Heart left ventricle (tissue), 16 donors: ENCODE results near the gene GUSB. TPM values are rescaled to one million over a fixed set of nuclear protein-coding genes. Genes with fewer than 3 reads are reported as not detected.

Experiments used
- ATAC-seq, 4 donors: fragments of 200-7000 bp; cut with Tn5 transposase; one replicate each; pipeline ENCODE4 v1.9.1; 2020 to 2022; ENCODE audit warnings: moderate library complexity in 4 of 4, mild to moderate bottlenecking in 3 of 4, moderate number of reproducible peaks in 1 of 4
- DNase-seq, 5 donors: peaks; one replicate each; pipeline ENCODE4 v3.0.0-alpha.2; 2020
- H3K27ac ChIP-seq, 12 donors: fragments of 200-600 bp; sonication (generic) in 4 of 12; one replicate each; pipeline versions ENCODE4 v1.5.0 to v1.8.0; 2016 to 2022; ENCODE audit warnings: mild to moderate bottlenecking in 2 of 12
- H3K27me3 ChIP-seq, 9 donors: fragments of 200-600 bp; sonication (generic) in 2 of 9; one replicate each; pipeline versions ENCODE4 v1.5.1 to v1.8.0; 2016 to 2022; ENCODE audit warnings: mild to moderate bottlenecking in 3 of 9
- H3K36me3 ChIP-seq, 9 donors: fragments of 200-600 bp; sonication (generic) in 2 of 9; one replicate each; pipeline versions ENCODE4 v1.5.0 to v1.8.0; 2018 to 2022; ENCODE audit warnings: mild to moderate bottlenecking in 2 of 9
- H3K4me1 ChIP-seq, 12 donors: fragments of 200-600 bp; sonication (generic) in 4 of 12; one replicate each; pipeline versions ENCODE4 v1.5.0 to v1.8.0; 2016 to 2022; ENCODE audit warnings: mild to moderate bottlenecking in 3 of 12
- H3K4me3 ChIP-seq, 12 donors: fragments of 200-600 bp; sonication (generic) in 4 of 12; one replicate each; pipeline versions ENCODE4 v1.5.0 to v1.8.0; 2017 to 2022; ENCODE audit warnings: mild to moderate bottlenecking in 9 of 12, moderate library complexity in 4 of 12
- H3K9me3 ChIP-seq, 12 donors: fragments of 200-600 bp; sonication (generic) in 4 of 12; one replicate each; pipeline versions ENCODE4 v1.5.0 to v1.8.0; 2016 to 2022; ENCODE audit warnings: mild to moderate bottlenecking in 1 of 12
- CTCF ChIP-seq, 12 donors: fragments of 200-600 bp; sonication (generic) in 4 of 12; IDR thresholded peaks; one replicate each; pipeline versions ENCODE4 v1.5.0 to v1.8.0; 2018 to 2022; ENCODE audit warnings: antibody characterized with exemption in 12 of 12, mild to moderate bottlenecking in 5 of 12
- POLR2A ChIP-seq, 2 donors: fragments of 450-650 bp; IDR thresholded peaks; one replicate each; pipeline ENCODE4 v1.6.1; 2017; ENCODE audit warnings: antibody characterized with exemption in 2 of 2, mild to moderate bottlenecking in 2 of 2, moderate library complexity in 2 of 2
- WGBS, 4 donors: extraction: QIAGEN DNeasy Blood & Tissue Kit in 2 of 4; methylation state at CpG; one replicate each; pipeline versions ENCODE4 v1.1.5 to v1.1.7; 2013 to 2018; 5-methylcytosine and 5-hydroxymethylcytosine counted together
- intact Hi-C, 10 donors: fragments of 100-400 bp; cut with DNase I; formaldehyde crosslinking; loops; one replicate each; pipeline versions ENCODE4 v1.11.1 to v1.14.2; 2022
- polyA plus RNA-seq, 2 donors: library from polyadenylated mRNA; stranded (reverse); fragments of 200-250 nt; gene quantifications; one replicate each; pipeline ENCODE4 v1.2.3, GENCODE V29; 2013
- total RNA-seq, 9 donors: library from RNA; depleted of rRNA in 2 of 9; stranded (reverse); fragments of >200 nt in 2 of 9; fragmentation: NEBNext Ultra II Directional in 3 of 9; extraction: Animal tissue kit (Norgen Biotek cat#: 25700) in 3 of 9; gene quantifications; one replicate each; pipeline versions ENCODE4 v1.1.0 to v1.2.4, GENCODE V29; 2016 to 2023
- donor health status: ischemic (EF 13 %, LVEDD 7.1; RV severe dilation, severe dysfunction).
- donor health status: healthy with polysubstance abuse.
- donor health status: DM: no; HTN: yes; CAD: no.
- donor health status: DM: no; HTN: no; CAD: no.
- donor health status: ischemic (EF 25% LVEDD 6.9; RV normal size, moderate dysfunction).
- donor health status: ischemic (EF 25% LVEDD 5.7; RV mildly dilated, moderate dysfunction).
- donor health status: healthy.
- donor health status: DM: yes; HTN: yes; CAD: no.
- donor health status: ischemic (EF 35%, LVEDD 5.7; RV mildly dilated, moderate dysfunction).
- donor health status: nonischemic (EF 11% LVEDD 7.7; RV severe dilation, severe dysfunction).
- donor health status: DM: yes; HTN: yes; CAD: no.
- donor health status: PGD.
- donor health status: ischemic (EF 29% LVEDD 5.4; RV normal size, mild dysfunction).
- donor health status: nonischemic (EF 23%, LVEDD 6.1; RV moderate dilation, normal function).

The GUSB gene
- total and polyA plus RNA-seq, 11 donors = 9.9 to 47.3 (median 14.9) TPM

- intact Hi-C loops = no loop called here
- Histone ChIP-seq H3K27me3 (no peaks in the 10 kb centered on the region), H3K4me1 (no peaks in the 10 kb centered on the region), H3K27ac (no peak overlapping the region), H3K4me3 (no peak overlapping the region), H3K36me3 (peaks cover 0 to 100% (median 91%) of the 10 kb centered on the region in 9 donors), H3K9me3 (no peaks in the 10 kb centered on the region)
- ATAC-seq (no peak), DNase-seq (no peak)
- TF ChIP-seq POLR2A (IDR thresholded peaks at IDR 0.05) = no peak
- no peak for TF ChIP-seq CTCF (IDR thresholded peaks at IDR 0.05)
- 71 to 76% (median 75%) methylated on average over 18 to 19 of the region's 19 CpGs for WGBS, 4 donors
Measured at GRCh38 chr7:65960351-65961074, 21.5 kb downstream of the GUSB start.

- intact Hi-C loops = no loop called here
- no peak for ATAC-seq
- no peak for DNase-seq
- TF ChIP-seq POLR2A (IDR thresholded peaks at IDR 0.05) (no peak), CTCF (IDR thresholded peaks at IDR 0.05) (no peak)
- Histone ChIP-seq H3K4me3 (no peak overlapping the region), H3K9me3 (no peaks in the 10 kb centered on the region), H3K27me3 (no peaks in the 10 kb centered on the region), H3K27ac (no peak overlapping the region), H3K36me3 (peaks cover 0 to 74% (median 61%) of the 10 kb centered on the region in 9 donors), H3K4me1 (no peaks in the 10 kb centered on the region)
- whole genome bisulfite sequencing, 4 donors = 96 to 100% (median 98%) methylated on average over 4 of the region's 4 CpGs
Measured at GRCh38 chr7:65955718-65956117, 26.3 kb downstream of the GUSB start.

GRCh38 chr7:65953890-65954450 lies 28.0 kb downstream of the GUSB start:
- Histone ChIP-seq H3K9me3 (no peaks in the 10 kb centered on the region), H3K4me1 (no peaks in the 10 kb centered on the region), H3K4me3 (no peak overlapping the region), H3K27me3 (no peaks in the 10 kb centered on the region), H3K27ac (no peak overlapping the region), H3K36me3 (peaks cover 0 to 57% (median 44%) of the 10 kb centered on the region in 9 donors)
- no peak for DNase-seq
- ATAC-seq = no peak
- TF ChIP-seq CTCF (IDR thresholded peaks at IDR 0.05) (no peak), POLR2A (IDR thresholded peaks at IDR 0.05) (no peak)
- intact Hi-C loops = no loop called here
- WGBS, 4 donors = 88 to 90% (median 89%) methylated on average over 15 of the region's 15 CpGs

DNA sequence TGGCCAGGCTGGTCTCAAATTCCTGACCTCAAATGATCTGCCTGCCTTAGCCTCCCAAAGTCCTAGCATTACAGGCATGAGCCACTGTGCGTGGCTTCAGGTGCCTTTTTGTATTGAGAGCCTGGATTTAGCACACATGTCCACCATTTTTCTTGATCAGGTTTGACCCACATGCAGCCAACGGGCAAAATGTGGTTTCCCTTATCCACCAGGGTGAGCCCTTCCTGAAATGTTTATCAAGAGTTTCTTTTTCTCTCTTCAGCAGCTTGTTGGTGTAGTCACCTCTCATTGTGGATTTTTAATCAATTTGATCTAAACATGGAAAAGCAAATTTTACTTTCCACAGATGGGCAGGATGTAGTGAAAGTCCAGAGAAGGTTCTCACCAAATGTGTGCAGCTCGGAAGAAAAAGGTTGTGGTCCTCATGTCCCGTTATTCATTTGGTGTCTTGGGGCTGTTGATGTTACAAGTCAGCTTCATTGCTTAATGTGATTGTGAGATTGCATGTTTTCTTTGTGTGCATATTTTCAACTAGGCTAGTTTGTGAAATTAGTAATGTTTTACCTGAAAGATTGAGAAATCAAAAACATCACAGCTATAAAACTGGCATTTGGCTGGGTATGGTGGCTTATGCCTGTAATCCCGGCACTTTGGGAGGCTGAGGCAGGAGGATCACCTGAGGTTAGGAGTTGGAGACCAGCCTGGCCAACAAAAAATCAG lies 28.9 kb downstream of the GUSB start:
- DNase-seq = no peak
- Histone ChIP-seq H3K27ac (no peak overlapping the region), H3K9me3 (no peaks in the 10 kb centered on the region), H3K36me3 (peaks cover 0 to 48% (median 36%) of the 10 kb centered on the region in 9 donors), H3K27me3 (no peaks in the 10 kb centered on the region), H3K4me1 (no peaks in the 10 kb centered on the region), H3K4me3 (no peak overlapping the region)
- intact Hi-C loops = no loop called here
- TF ChIP-seq CTCF (IDR thresholded peaks at IDR 0.05) (no peak), POLR2A (IDR thresholded peaks at IDR 0.05) (no peak)
- WGBS, 4 donors = 92 to 96% (median 95%) methylated on average over 5 of the region's 5 CpGs
- ATAC-seq = no peak
